GM19467 (cell line): Measurements from ENCODE around the gene PCDHGB2.
A peak's percentile ranks its signal among the peaks of the same experiment; 100 is the strongest.
"Not testable (repeated sequence)": the region's sequence is repeated elsewhere in the genome, so short reads cannot be mapped to it uniquely, and the experiment has no call there.

ENCODE experiments used
- ATAC-seq: cut with Tn5 transposase; IDR thresholded peaks from one replicate; pipeline ENCODE4 v1.9.1; 2021; ENCODE audit warnings: mild to moderate bottlenecking, moderate library complexity; ENCODE audit not compliant: unreplicated experiment

PCDHGB2 gene

DNA sequence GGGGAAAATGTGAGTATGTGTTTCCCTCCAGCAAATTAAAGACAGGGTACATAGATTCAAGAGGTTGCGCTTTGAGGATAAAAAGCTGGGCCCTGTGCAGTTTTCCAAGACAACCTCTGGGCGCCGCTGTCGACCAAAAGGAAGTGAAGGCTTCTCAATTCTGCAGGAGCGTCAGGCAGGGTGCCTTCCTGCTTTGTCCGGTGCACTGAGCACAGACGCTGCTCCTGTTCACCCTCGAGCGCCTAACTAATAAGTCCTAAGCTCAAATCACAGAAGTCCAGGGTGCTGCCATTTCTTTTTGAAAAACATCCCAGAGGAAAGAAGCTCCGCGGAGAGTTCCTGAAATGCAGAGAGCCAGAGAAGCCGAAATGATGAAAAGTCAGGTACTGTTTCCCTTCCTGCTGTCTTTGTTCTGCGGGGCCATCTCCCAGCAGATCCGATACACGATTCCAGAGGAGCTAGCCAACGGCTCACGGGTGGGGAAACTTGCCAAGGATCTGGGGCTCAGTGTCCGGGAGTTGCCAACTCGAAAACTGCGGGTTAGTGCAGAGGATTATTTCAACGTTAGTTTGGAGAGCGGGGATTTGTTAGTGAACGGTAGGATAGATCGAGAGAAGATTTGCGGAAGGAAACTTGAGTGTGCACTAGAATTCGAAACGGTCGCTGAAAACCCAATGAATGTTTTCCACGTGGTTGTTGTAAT lies 9.7 kb upstream of the PCDHGB2 start, which contains the start of gene PCDHGB1:
PCDHGB1 (plus strand) TSS at position 183 of the 703 bp plus-strand sequence; CDS start at position 345, 162 bp downstream.
- peak; percentile 61 for ATAC-seq

GRCh38 chr5:141351591-141351990 lies 8.2 kb upstream of the PCDHGB2 start:
- no peak for ATAC-seq

GRCh38 chr5:141354900-141355469 lies 4.8 kb upstream of the PCDHGB2 start, which contains the start of gene PCDHGA4:
PCDHGA4 (plus strand) TSS chr5:141355021; CDS start chr5:141355108, 87 bp downstream.
- ATAC-seq: no peak

GRCh38 chr5:141355641-141356040 lies 4.2 kb upstream of the PCDHGB2 start:
- ATAC-seq: no peak

GRCh38 chr5:141356133-141356532 lies 3.7 kb upstream of the PCDHGB2 start:
- no peak for ATAC-seq

DNA sequence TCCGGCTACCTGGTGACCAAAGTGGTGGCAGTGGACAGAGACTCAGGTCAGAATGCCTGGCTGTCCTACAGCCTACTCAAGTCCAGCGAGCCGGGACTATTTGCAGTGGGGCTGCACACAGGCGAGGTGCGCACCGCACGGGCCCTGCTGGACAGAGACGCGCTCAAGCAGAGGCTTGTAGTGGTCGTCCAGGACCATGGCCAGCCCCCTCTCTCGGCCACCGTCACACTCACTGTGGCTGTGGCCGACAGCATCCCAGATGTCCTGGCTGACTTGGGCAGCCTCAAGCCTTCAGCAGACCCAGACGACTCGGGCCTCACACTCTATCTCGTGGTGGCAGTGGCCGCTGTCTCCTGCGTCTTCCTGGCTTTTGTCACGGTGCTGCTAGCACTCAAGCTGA lies 2.8 kb upstream of the PCDHGB2 start:
- no peak for ATAC-seq

DNA sequence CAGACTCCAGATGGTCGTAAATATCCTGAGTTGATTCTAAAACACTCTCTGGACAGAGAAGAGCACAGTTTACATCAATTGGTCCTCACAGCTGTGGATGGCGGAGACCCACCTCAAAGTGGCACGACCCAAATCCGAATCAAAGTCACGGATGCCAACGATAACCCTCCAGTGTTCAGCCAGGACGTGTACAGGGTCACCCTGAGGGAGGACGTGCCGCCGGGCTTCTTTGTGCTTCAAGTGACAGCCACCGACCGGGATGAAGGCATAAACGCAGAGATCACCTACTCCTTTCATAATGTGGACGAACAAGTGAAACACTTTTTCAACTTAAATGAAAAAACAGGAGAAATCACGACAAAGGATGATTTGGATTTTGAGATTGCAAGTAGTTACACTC lies 891 bp downstream of the PCDHGB2 start:
- no peak for ATAC-seq

GRCh38 chr5:141362719-141363118 lies 2.9 kb downstream of the PCDHGB2 start:
- no peak for ATAC-seq

GRCh38 chr5:141363952-141364660 lies 4.3 kb downstream of the PCDHGB2 start, which contains the start of gene PCDHGA5:
PCDHGA5 (plus strand) TSS chr5:141364162; CDS start chr5:141364331, 169 bp downstream.
- ATAC-seq: no peak

- no peak for ATAC-seq
Measured at GRCh38 chr5:141366016-141366896, 6.5 kb downstream of the PCDHGB2 start.

DNA sequence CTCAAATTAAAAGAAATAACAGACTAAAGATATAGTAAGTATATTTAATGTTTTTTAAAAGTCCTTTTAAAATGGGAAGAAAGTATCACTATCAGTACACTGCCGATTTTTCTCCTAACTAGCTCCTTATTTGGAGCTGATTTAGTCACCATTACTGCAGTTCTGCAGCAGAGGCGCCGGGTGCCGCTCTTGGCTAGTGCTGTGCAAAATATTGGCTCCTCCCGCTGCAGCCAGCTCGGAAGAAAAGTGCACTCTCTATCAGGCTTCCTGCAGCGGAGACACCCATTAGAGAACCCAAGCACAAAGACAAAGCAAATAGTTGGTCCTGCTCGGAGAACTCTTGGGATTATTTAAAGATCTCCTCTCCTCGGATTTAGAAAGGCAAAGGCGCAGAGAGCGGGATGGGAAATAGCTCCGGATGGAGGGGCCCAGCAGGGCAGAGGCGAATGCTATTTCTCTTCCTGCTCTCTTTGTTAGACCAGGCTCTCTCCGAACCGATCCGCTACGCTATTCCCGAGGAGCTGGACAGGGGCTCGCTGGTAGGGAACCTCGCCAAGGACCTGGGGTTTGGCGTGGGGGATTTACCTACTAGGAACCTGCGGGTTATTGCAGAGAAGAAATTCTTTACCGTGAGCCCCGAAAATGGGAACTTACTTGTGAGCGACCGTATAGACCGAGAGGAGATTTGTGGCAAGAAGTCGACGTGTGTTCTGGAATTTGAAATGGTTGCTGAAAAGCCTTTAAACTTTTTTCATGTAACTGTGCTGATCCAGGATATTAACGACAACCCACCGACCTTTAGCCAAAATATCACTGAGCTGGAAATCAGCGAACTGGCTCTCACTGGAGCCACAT lies 10.4 kb downstream of the PCDHGB2 start, which contains the start of gene PCDHGB3:
PCDHGB3 (plus strand) TSS at position 249 of the 855 bp plus-strand sequence; CDS start at position 402, 153 bp downstream.
- ATAC-seq: peak; percentile 58

GRCh38 chr5:141371572-141372475 lies 12.0 kb downstream of the PCDHGB2 start:
- no peak for ATAC-seq

- no peak for ATAC-seq
Measured at GRCh38 chr5:141373673-141374317, 14.0 kb downstream of the PCDHGB2 start, which contains the start of gene PCDHGA6. PCDHGA6 (plus strand) TSS chr5:141373891; CDS start chr5:141374084, 193 bp downstream.

DNA sequence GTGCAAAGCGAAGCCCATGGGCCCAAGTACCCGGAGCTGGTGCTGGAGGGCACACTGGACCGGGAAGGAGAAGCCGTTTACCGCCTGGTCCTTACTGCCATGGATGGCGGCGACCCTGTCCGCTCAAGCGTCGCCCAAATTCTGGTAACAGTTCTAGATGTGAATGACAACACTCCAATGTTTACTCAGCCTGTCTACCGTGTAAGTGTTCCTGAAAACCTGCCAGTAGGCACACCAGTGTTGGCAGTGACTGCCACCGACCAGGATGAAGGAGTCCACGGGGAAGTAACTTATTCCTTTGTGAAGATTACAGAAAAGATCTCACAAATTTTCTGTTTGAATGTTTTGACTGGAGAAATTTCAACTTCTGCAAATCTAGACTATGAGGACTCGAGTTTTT lies 14.8 kb downstream of the PCDHGB2 start:
- ATAC-seq: no peak

DNA sequence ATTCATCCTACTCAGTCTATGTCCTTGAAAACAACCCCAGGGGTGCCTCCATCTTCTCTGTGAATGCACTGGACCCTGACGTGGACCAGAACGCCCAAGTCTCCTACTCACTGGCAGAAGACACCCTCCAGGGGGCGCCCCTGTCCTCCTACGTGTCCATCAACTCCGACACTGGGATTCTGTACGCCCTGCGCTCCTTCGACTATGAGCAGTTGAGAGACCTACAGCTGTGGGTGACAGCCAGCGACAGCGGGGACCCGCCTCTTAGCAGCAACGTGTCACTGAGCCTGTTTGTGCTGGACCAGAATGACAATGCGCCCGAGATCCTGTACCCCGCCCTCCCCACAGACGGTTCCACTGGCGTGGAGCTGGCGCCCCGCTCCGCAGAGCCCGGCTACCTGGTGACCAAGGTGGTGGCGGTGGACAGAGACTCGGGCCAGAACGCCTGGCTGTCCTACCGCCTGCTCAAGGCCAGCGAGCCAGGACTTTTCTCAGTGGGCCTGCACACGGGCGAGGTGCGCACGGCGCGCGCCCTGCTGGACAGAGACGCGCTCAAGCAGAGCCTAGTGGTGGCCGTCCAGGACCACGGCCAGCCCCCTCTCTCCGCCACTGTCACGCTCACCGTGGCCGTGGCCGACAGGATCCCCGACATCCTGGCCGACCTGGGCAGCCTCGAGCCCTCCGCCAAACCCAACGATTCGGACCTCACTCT lies 15.8 kb downstream of the PCDHGB2 start:
- not testable (repeated sequence) for ATAC-seq

- ATAC-seq: no peak
Measured at GRCh38 chr5:141382469-141383294, 22.9 kb downstream of the PCDHGB2 start, which contains the start of gene PCDHGA7. PCDHGA7 (plus strand) TSS chr5:141382742; CDS start chr5:141382900, 158 bp downstream.
